ENCODE data around the gene COL6A1.

Gene COL6A1

GRCh38 chr21:45983981-45984551 is 2.5 kb downstream of the COL6A1 start:
- DNase-seq, result peak; percentile 53

- no peak for DNase-seq
Observed at GRCh38 chr21:45984584-45985095, 3.1 kb downstream of the COL6A1 start.

GRCh38 chr21:45985471-45986315 is 4.1 kb downstream of the COL6A1 start:
- peak; percentile 43 for DNase-seq

GRCh38 chr21:45986316-45987051 is 4.9 kb downstream of the COL6A1 start:
- DNase-seq, result no peak

- no peak for DNase-seq
Observed at GRCh38 chr21:45987121-45987711, 5.6 kb downstream of the COL6A1 start.

- no peak for DNase-seq
Observed at GRCh38 chr21:45988366-45989347, 7.1 kb downstream of the COL6A1 start.

- no peak for DNase-seq
Observed at GRCh38 chr21:45989355-45990048, 7.9 kb downstream of the COL6A1 start.

GRCh38 chr21:45990049-45990711 is 8.6 kb downstream of the COL6A1 start:
- DNase-seq, result no peak

GRCh38 chr21:45990741-45991605 is 9.4 kb downstream of the COL6A1 start:
- DNase-seq, result peak; percentile 49

- peak; percentile 35 for DNase-seq
Observed at GRCh38 chr21:45991606-45992300, 10.2 kb downstream of the COL6A1 start.

GRCh38 chr21:45992301-45993209 is 11.0 kb downstream of the COL6A1 start:
- DNase-seq, result peak; percentile 40

- DNase-seq, result peak; percentile 49
Observed at GRCh38 chr21:45993210-45994085, 11.9 kb downstream of the COL6A1 start.

GRCh38 chr21:45994086-45994661 is 12.6 kb downstream of the COL6A1 start:
- DNase-seq, result peak; percentile 45

- DNase-seq, result peak; percentile 58
Observed at GRCh38 chr21:45994759-45995685, 13.5 kb downstream of the COL6A1 start.

- peak; percentile 86 for DNase-seq
Observed at GRCh38 chr21:45995686-45996179, 14.2 kb downstream of the COL6A1 start.

Data from islet precursor cell (in vitro differentiated cells).